Tongue (tissue), 3 donors: ENCODE measurements around the gene ADAMTSL3. TPM values are rescaled to one million over a fixed set of nuclear protein-coding genes. Genes with fewer than 3 reads are reported as not detected.
A peak's percentile ranks its signal among the peaks of the same experiment; 100 is the strongest.
"Not testable (repeated sequence)": the region's sequence is repeated elsewhere in the genome, so short reads cannot be mapped to it uniquely, and the experiment has no call there.

Experiments used
- DNase-seq: peaks from one replicate; pipeline ENCODE4 v3.0.0-alpha.2; 2015
- small RNA-seq: library from RNA; depleted of rRNA; stranded (forward); fragments of <200 nt; gene quantifications from one replicate; pipeline ENCODE3, GENCODE V24; 2014; ENCODE audit warnings: low replicate concordance
- total RNA-seq: library from RNA; depleted of rRNA; stranded (reverse); fragments of >200 nt; gene quantifications from one replicate; pipeline ENCODE4 v1.2.3, GENCODE V29; 2014

The ADAMTSL3 gene
- total RNA-seq, 1 donor from 2014 or later, result 29.2 TPM

DNA sequence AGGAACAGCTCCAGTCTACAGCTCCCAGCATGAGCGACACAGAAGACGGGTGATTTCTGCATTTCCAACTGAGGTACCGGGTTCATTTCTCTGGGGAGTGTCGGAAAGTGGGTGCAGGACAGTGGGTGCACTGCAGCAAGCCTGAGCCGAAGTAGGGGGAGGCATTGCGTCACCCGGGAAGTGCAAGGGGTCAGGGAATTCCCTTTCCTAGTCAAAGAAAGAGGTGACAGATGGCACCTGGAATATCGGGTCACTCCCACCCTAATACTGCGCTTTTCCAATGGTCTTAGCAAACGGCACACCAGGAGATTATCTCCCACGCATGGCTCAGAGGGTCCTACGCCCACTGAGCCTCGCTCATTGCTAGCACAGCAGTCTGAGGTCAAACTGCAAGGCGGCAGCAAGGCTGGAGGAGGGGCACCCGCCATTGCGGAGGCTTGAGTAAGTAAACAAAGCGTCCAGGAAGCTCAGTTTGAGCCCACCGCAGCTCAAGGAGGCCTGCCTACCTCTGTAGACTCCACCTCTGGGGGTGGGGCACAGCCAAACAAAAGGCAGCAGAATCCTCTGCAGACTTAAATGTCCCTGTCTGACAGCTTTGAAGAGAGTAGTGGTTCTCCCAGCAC lies 388.6 kb downstream of the ADAMTSL3 start:
- not testable (repeated sequence) for DNase-seq

DNA sequence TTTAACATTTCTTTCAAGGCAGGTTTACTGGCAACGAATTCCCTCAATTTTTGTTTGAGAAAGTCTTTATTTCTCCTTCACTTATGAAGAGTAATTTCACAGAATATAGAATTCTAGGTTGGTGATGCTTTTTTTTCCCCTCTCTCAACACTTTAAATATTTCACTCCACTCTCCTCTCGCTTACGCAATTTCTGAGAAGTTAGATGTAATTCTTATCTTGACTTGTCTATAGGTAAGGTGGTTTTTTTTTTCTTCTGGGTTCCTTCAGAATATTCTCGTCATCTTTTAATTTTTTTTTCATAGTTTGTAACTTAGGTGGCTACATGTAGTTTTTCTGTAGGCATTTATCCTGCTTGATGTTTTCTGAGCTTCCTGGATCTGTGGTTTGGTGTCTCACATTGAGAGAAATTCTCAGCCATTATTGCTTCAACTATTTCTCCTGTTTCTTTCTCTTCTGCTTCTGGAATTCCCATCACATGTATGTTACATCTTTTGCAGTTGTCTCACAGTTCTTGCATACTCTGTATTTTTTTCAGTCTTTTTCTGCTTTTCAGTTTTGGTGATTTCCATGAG lies 392.2 kb downstream of the ADAMTSL3 start:
- DNase-seq, result no peak

DNA sequence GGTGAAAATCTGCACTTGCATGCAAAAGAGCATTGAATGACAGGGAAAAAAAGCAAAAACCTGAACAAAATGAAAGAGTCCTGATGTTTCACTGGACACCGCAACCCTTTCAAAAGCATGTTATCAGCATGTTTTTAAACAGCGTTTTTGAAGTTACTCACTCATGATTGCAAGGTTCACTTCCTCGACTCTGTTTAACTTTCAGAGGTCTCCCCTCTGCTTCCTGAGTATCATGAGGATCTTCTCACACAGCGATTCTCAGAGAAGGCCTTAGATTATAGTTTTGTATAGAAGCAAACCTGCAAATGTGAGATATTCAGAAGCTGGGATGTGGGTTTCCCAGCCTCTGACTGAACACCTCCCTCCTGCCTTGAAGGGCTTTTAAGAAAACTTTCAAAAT lies 395.6 kb downstream of the ADAMTSL3 start:
- DNase-seq, result not testable (repeated sequence)

DNA sequence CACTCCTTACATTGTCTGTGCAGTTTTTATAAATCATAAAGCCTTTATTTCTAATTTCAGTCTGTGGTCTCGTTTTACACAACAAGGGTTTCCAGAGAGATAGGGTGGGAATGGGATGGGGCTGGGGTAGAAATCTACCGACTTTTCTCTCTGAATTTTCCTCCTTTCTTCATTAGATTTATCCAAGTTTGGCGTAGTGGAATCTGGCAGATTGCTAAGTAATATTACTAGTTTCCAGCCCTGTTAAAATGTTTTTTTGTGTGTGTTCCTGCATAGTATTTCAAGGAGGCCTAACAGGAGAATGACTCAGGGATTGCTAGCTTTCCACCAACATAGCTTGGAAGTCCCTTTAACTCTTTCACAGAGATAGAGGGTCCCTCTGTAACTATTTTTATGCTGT lies 396.2 kb downstream of the ADAMTSL3 start:
- DNase-seq, result no peak

DNA sequence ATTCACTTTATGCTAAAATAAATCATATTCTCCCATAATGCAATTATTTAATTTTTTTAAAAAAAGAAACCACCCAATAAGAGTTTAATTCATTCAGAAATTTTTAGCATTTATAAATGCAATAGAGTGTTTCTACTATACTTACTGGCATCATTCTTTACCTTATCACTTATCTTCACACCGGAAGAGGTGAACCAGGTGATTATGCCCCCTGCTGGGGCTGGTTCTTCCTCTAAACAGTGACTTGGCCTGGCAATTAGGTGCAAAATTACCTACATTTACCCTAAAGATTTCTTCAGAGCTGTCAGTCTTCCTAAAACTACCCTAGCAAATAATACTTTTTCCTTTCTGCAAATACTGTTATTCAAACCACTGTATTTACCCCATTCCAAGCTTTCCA lies 397.2 kb downstream of the ADAMTSL3 start:
- not testable (repeated sequence) for DNase-seq

DNA sequence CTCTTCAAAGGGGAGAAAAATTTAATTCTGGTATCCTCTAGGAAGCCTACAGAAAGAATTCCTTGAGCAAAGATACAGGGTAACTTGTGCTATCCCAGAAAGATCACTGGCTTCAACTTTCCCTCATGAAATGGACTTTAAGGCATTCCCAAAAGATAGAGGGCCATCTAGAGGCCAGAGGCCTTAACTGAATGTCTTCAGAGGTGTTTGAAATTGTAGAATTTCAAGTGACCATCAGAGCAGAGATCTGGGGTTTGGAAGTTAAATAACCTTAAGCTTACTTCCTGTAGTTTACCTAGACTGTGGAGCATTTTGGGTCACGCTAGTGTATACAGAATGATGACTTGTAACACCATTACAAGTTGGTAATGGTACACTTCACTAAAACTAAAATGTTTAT lies 400.6 kb downstream of the ADAMTSL3 start:
- not testable (repeated sequence) for DNase-seq

DNA sequence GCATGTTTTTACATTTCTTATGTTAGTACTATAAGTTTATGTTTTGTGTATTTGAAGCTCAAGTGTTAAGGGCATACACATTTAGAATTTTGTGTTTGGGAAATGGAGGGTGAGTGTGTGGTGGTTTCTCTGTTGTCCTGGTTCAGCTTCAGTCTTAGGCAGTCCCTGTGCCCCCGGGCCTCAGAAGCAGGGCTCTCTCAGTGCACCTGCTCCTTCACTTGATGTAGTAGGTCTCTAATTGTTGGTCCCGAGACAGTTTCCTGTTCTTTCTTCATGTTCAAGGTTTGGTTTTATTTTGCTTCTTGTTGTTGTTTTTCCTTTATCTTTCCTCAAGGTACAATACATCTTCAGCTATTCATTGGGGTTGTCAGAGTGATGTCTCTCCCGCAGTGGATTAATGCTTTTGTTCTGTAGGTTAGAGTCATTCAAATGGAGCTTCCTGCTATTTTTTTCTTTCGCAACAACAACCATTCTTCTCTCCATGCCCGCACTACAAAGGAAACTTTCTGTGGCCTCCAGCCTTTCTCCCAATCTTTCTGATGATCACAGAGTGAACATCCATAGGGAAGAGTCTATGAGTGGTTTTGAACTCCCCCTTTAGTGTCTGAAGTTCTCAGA lies 403.9 kb downstream of the ADAMTSL3 start:
- no peak for DNase-seq

DNA sequence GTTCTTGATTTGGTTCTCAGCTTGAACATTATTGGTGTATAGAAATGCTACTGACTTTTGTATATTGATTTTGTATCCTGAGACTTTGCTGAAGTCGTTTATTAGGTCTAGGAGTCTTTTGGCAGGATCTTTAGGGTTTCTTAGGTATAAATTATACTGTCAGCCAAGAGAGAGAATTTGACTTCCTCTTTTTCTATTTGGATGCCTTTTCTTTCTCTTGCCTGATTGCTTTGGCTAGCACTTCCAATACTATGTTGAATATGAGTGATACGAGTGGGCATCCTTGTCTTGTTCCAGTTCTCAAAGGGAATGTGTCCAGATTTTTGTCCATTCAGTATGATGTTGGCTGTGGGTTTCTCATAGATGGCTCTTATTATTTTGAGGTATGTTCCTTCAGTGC lies 409.8 kb downstream of the ADAMTSL3 start:
- DNase-seq, result not testable (repeated sequence)

DNA sequence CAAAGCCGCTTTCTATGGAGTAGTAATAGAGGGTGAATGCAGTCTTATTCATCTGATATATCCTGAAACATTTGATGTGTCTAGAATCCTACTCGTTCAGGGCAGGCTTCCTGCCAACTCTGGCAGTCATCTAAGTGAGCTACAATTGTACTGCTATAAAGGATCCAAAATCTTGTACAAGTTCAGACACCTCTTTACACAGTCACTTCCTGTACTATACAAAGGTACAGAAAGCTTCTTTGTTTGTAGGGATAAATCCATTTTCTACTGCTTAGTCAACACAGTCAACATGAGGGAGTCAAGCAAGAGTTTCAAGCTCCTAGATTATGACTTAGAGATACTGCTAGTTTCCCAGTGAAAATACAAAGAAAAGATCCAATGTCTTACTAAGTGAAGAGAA lies 414.8 kb downstream of the ADAMTSL3 start:
- DNase-seq, result peak; percentile 31

DNA sequence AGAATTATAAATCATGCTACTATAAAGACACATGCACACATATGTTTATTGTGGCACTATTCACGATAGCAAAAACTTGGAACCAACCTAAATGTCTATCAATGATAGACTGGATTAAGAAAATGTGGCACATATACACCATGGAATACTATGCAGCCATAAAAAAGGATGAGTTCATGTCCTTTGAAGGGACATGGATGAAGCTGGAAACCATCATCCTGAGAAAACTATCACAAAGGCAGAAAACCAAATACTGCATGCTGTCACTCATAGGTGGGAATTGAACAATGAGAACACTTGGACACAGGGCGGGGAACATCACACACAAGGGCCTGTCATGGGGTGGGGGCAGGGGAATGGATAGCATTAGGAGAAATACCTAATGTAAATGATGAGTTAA lies 424.1 kb downstream of the ADAMTSL3 start:
- not testable (repeated sequence) for DNase-seq

DNA sequence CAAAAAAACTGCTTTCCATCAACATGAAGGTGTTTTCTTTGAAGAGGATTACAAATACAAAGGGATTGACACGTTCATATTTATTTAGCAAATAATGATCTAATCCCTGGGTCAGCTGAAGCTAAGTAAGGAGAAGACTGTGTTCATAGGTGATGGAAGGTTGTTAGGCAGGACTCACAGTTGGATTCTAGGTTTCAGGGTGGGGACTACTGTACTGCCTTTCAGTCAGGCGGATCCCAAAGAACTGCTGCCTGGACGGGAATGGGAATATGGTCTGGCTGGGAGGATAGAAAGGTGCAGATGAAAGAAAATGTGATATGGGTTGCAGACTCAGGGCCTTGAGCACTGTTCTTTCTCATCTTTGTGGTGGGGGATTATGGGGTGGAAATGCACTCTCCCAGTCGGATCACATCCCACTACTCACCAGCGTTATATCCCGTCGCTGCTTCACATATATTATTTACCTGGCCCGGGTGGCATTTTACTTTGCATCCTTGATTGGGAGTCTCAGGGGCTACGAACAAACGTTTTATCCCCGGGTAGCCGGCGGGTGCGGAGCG lies 425.5 kb downstream of the ADAMTSL3 start:
- not testable (repeated sequence) for DNase-seq

DNA sequence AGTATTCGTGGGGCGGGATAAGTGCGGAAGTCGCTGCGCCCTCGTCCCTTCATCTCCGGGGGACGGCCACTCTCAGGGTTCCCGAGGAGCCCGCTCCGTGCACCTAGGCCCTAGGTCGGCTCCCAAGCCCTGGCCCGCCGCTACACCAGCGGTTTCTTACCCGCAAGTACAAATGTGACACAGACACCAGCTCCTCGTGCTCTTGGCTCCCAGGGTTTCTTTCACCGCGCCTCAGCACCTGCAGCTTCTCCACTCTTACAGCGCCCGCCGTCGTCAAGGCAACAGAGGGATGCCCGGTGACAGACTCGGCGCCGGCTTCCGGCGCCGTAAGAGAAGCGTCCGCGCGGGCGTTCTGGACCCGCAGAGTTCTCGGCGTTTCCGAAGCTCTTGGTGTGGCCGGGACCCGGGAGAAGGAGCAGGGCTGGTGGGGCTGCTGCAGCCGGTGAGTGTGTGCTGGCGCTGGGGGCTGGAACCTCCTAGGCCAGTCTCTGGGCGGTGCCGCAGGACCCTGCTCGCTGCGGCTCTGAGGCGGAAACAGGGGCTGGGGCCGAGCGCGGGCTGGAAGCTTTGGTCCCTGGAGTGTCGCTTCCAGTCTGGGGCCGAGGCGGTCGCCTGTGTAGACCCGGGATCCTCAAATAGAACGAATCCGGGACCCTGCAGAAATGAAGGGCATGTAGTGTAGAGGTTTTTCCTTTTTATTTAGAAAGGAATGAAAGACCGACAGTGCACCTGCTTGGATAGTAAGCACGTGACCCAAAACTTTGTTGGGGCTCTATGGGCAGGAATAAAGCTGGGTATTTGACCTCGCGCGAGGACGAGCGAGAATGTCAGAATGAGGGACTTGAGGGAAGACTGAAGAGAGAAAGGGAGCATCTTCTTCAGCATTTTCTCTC lies 426.2 kb downstream of the ADAMTSL3 start:
- peak; percentile 42 for DNase-seq

DNA sequence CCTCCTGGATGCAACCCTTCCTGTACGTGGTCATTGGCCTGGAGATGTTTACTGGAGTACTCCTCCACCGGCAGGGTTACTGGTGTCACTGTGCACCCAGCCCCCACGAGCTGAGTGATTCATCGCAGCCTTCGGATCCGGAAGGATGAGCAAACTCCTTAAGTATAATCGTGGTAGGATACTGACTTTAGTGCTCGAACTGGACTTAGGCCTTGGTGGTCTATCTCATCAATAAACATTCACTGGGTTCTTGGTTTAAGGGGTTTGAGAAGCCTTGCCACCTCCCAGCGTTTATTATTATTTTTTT lies 426.8 kb downstream of the ADAMTSL3 start:
- not testable (repeated sequence) for DNase-seq

DNA sequence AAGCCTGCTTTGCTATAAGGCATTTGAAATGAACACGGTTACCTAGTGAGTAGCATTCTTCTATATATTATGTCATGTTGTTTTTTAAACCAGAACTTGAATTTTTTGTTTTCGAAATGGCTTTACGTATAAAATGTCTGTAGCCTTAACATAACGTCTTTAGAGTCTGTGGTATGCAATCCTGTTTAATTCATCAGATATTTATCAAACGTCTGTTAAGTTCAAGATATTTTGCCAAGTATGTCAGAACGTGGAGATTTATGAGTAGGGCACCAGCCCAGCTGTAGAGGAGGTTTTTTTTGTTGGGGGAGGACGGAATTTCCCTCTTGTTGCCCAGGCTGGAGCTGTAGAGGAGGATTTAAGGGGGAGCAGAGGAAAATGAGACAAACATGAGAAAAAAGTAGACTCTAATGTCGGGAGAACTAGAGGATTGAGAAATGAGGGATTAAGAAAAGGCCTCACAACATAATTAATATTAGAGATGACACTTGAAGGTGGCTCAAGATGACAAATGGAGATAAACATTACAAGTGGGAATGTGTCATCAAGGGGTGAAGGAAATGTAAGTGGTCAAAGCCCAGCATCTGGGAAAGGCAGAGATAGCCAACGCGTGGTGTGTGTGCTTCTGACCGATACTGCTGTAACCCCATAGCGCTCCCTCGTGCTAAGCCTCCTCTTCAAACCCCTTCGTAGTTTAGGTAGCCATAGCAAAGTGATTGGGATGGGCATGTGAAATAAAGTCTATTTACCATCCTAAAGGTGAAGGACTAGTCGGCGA lies 427.7 kb downstream of the ADAMTSL3 start:
- no peak for DNase-seq

DNA sequence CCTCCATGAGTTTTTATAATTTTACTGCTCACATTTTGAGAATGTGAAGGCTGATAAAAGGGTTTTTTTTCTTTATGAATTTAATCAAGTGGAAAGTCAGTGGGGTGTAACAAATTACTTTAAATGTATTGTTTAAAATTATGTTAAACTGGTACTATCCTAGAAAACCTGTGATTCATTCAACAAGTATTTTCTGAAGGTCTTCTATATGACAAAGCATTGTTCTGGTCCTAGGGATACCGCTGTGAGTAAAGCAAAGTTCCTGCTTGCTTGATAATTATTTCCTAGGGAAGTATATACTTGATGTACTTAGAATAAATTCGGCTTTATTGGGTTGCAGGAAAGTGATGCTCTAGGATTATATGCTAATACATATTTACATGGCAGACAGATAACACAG lies 428.8 kb downstream of the ADAMTSL3 start:
- no peak for DNase-seq

DNA sequence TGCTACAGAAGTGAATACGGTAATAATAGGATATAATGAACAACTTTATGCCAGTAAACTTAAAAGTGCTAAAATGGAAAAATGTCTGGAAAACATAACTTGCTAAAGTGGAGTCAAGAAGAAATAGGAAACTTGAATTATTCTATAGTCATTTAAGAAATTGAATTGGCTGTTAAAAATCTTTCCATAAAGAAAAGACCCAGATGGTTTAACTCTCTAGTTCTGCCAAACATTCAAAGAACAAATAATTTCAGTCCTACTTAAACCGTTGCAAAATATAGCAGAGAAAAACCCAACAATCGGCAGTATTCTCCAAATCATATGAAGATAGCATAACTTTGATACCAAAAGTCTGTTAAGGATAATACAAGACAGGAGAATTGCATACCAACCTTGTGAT lies 432.1 kb downstream of the ADAMTSL3 start:
- not testable (repeated sequence) for DNase-seq

Small RNA genes lying within 50 kb of the gene (small RNA-seq; reads per million reads assigned to genes)
- gene RNU6-1339P, result not detected
- not detected for gene RNU6-401P

Other genes starting within 250 kb of the ADAMTSL3 start
- 7.1 TPM for gene SH3GL3, start 206.8 kb upstream of the ADAMTSL3 start, total RNA-seq